DMS53 treated with DMSO at 0.1 percent for 48 hours (cell line): Measurements from ENCODE around the gene FAM170B.
A peak's percentile ranks its signal among the peaks of the same experiment; 100 is the strongest.

Experiments
- DNase-seq: peaks from one replicate; lab custom pipeline; 2025; ENCODE audit not compliant: unreplicated experiment; lab: John Stamatoyannopoulos, UW

The FAM170B gene

DNA sequence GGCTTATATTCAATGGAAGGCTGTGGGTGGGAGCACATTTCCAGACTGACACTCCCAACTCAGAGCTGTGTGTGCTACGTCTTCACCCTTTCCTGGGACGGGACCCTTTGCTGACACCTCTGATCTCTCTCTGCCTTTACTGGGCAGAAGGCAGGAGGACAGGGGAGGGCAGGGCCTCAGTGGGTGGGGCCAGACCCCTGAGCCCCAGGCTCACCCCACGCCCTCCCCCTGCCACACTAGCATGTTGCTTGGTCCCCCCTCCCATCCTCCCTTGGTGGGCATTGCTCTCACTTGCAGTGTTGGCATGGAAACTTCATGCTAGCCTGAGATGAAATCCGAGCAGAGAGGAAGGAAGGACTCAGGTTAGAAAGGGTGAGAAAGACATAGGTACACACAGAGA, 36.0 kb upstream of the FAM170B start:
- DNase-seq: no peak

DNA sequence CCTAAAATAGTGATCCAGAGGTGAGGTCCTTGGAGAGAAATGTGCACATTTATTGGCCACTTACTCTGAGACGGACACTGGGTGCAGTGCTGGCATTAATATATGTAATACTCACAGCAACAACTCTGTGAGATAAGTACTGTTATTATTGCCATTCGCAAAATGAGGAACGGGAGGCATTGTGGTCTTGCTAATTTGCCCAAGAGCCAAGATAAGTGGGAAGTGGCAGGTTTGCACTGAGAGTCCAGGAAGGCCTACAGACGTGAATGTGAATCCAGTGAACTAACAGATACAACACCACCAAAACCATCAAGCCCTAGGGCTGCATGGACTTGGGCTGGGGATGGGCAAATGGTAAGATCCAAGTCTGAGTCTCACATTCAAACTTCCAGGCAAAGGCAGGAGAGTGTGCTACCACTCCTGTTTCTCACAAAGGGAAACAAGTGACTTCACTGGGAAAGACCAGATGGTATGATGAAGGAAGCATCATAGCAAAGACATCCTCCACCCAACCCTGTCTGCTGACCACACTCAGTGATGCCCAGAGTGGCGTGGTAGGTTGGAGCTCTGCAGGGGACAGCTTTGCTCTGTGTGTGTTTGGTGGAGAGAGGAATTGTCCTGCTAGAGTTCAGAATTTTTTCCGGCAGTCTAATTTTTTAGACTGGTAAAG, 35.1 kb upstream of the FAM170B start:
- no peak for DNase-seq

DNA sequence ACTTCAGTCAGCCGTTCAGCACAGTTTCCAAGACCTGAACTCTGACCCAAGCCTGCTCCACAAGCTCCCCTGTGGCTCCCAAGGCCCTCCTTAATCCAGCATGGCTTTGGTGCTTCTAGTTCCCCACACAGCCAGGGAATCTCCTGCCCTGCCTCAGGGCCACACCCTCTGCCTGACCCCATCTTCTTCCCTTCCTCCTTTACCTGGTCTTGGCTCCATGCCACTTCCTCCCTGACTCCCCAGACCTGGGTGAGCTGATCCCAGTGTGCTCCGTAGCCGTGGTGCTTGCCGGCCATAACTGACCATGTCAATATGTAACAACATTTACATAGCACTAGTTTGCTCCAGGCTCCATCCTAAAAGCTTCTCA, 34.3 kb upstream of the FAM170B start:
- no peak for DNase-seq

DNA sequence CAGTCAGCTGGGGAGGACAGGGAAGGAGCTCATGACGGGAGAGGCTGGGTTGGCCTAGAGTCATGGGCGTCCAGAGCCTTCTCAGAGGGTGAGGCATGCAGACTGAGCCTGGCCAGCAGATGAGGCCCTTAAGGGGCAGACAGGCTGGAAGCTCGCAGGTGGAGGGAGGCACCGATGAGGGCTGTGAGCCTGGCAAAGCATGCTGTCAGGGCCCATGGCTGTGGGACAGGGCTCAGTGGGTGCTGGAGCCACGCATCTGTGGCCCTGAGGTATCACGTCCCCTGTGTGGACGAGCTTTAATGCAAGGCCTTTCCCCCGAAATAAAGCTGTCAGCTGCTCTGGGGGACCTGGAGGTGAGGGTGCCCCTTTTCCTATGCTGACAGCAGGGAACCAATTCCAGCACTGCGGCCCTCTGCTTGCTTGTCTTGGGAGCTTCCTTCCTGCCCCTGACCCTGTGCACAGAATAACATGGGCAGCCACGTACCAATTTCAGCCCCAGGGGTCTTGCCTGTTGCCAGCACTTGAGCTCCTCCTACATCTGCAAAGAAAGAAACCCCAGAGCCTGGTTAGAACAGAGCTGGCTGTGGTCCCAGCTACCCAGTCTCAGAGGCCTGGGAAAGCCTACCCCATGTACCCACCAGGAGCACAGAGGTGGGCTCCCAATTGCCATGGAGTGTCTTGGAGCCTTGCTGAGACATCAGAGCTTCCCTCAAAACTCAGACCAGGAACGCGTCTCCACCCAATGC, 33.8 kb upstream of the FAM170B start:
- no peak for DNase-seq

DNA sequence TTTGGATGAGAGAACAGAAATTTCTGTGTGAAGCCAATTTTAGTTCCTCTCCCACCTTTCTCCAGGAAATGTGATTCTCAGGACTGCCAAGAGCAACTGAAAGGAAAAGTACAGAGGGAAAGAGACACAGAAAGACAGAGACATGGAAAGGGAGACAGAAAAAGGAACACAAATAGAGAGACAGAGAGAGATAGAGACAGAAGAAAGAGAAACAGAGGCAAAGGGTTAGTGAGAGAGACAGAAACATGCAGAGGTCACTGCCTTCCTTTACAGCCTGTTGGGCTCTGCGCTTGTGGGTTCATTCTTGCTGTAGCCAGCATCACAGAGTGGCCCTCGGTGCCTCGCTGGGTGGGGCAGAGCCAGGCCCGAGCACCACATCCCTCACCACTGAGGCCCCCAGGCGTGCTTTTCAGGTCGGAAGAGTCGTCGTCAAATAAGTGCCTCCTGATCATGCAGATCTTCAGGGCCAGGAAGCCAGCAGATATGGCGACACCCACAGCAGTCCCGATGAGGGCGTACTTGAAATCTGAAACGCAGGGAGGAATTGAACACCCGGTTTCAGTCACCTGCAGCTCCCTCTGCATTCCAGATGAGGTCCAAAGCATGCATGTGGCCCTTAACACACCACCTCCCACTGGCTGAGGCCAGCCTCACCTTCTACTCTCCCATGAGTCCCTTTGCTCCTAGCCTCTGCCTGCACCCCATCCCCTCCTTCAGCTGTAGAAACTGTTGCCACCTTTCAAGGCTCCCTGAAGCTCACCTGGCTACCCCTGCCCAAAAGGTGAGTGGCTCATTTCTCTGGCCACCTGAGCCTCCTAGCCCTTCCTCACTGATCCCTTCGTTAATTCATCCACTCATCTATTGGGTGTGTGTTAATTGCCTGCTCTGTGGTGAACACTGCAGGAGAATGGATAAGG, 32.9 kb upstream of the FAM170B start:
- no peak for DNase-seq

DNA sequence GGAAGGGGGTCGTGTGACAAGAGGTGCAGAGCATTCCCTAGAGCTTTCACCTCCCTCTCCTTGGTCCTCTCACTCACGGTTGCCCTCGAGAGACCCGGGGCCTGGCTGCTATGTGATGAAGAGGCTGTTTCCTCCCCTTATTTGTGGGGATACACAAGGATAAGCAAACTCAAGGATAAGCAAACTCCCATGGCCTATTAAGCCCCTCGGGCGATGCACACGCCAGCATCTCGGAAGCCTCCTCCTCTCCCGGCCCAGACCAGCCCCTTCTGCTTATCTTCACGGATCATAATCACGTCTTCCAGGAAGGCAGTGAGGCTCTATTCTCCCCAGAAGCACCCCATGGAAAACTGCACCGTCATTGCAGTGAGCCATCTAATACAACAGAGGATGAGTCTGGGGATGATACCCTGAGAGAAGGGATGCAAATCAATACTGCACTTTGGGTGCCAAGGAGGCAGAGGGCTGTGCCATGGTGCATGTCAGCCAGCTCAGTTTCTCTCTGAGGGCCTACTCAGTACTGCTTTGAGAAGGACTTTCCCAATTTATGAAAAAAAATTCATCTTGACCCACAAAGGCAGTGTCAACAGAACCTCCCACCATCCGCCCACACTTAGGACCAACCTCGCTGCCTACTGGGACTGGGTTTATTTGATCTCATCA, 32.1 kb upstream of the FAM170B start:
- no peak for DNase-seq

DNA sequence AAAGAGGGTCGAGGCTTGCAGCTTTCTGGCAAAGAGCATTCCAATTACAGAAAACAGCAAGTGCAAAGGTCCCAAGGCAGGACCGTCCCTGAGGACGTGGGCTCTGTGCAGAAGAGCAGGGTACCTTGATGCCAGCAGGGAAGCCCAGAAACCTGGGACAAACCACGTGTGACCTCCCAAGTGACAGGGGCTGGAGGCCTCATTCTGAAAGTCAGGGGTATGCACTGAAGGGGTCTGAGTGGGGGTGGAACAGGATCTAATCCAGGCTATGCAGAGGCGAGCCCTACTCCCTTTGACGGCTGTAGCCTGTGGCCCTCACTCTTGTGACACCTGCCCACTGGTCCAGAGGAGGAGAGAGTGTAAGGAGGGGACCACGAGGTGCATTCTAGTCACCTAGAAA, 31.4 kb upstream of the FAM170B start:
- no peak for DNase-seq

DNA sequence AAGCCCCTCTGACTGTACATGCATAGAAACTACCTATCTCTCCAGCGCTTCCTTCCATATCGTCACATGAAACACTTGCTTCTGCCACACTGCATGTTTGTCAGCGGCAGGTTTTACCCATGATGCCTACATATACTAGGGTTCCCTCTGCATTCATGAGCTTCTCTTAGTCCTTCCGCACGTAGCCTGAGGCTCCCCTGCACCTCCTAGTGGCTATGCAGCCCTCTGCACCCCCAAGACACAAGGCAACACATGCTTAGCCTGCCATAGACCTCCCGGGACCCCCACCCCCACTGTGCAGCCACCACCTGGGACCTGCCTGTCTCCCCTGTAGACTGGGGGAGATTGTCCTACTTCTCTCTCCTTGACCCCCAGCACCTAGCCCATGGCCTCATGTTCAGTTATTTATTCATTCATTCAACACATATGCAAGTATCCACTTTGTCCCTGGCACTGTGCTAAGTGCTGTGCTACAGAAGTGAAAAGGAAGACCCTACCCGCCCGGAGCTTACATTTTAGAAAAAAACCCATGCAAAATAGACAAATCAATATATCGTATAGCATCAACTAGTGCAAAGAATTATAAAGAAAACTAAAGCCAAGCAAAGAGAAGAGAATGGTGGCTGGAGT, 30.9 kb upstream of the FAM170B start:
- peak; percentile 3 for DNase-seq

DNA sequence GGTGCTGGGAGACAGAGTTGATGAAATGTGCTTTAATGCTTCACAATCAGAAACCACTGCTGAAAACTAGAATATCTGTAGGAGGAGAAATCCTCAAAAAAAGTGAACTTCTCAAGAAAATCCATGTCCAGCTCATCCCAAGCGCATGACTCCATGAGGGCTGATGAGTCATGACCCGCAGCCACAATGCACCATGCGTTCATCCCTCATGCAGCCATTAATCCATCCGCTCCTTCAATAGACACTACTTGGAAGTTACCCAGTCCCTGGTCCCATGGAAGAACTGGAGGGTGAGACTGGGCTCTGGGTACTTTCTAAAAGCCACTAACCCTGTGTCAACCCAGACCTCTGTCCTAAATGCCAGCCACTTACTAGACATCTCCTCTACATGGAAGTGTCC, 29.9 kb upstream of the FAM170B start:
- DNase-seq: no peak

DNA sequence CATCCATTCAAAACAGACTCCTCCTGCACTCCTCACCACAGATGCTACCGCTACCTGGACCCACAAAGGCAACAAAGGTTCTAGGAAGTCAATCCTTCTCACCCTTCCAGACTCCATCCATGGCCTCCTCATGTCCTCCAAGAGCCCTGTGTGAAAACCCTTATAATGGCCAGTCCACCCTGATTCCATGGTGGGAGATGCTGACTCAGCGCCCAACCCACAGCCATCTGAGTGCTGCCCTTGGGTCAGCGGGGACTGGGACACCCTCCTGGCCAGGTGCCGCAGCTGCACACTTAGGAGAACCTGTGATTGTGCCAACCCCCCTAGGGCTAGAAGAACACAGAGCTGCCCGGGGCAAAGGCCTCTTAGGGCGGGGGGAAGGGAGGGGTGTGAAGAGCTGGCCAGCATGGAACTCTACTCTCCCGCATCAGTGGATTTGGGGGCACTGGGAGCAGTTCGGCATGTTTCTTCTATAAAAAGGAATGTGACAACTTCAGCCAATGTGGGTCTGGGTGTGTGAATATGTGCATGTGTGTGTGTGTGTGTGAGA, 29.0 kb upstream of the FAM170B start:
- no peak for DNase-seq

DNA sequence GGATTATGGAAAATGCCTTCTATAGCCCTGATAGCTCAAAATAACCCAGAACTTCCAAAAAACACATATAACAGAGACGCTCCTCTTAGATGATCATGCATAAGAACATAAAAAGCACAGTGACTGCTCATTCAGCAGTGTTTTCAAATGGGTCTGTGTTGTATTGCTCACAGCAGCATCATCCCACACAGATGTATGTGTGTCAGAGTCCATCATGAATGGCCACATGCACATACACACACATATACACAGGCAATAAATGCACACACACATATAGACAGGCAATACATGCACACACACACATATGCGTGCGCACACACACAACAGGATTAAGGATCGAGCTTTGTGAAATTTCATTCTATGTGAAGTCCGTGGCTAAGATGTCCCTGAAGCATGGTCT, 28.2 kb upstream of the FAM170B start:
- DNase-seq: no peak

DNA sequence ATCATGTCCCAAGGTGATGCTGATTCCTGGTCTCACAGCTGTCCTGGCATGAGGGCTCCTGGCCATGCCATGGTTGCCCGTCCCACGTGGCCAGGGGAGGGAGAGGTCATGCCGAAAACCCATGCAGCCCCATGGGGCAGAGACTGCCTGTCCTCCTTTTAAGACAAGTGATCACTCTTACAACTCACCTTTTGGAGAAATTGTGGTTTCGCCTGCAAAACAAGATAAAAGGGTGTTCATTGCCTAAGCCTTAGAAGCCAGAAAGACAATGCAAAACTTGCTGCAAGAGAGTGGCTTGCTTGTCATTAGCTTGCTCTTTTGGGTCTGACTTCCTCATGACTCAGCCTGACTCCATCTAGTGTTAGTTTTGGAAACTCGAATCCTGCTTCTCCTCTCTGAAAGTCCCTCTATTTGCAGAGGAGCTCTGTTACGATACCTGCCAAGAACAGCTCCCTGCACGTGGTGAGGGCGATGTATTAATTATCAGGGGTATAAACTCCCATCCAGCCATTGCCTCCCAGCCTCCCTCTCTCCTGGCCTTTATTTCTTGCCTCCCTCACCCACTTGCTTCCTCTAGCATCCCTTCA, 27.7 kb upstream of the FAM170B start:
- peak; percentile 26 for DNase-seq

DNA sequence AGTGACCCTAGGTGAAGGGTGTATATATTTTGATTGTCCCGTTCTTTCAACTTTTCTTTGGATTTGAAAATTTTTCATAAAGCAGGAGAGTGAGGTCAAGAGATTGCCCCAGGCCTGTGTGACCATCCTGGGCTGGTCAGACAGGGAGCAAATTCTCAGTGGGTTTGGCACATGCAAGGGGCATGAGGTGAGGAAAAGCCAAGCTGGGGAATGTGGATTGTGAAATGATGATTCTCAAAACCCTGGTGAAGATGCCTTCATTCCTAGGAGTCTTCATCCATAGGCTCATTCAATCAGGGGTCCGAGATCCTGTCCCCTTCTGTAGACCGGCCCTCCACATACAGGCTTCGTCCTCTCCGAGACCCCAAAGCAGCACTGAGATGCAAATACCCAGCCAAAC, 27.0 kb upstream of the FAM170B start:
- no peak for DNase-seq

DNA sequence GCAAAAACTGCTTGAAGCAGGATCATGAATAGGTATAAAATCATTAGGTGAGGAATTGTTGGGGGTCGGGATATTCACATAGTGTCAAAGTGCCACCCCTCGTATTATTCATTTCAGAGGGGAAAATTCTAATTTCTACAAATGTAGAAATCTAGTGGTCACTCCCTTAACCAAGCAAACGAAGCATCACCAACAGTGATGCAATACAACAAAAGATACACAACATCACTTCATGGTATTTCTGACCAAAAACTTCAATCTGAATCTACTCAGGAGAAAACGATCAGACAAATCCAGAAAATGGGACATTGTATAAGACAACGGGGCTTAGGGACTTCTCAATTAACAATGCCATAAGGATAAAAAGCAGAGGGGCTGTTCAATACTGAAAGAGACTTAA, 26.3 kb upstream of the FAM170B start:
- DNase-seq: no peak

DNA sequence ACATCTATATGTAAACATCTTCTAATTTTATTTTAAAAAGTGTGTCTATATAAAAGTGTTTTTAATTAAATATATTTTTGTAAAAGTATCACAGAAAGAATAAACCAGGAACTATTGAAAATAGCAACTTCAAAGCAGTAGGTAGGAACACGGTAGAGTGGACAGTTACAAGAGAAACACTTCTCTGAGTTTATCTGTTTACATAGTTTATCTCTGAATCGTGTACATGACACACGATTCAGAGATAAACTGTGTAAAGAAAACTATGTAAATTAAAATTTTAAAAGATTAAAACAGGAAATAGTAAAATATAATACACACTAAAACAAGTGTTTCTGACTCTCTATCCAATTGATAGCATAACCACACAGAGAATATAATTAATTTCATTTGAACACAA, 25.1 kb upstream of the FAM170B start:
- no peak for DNase-seq

DNA sequence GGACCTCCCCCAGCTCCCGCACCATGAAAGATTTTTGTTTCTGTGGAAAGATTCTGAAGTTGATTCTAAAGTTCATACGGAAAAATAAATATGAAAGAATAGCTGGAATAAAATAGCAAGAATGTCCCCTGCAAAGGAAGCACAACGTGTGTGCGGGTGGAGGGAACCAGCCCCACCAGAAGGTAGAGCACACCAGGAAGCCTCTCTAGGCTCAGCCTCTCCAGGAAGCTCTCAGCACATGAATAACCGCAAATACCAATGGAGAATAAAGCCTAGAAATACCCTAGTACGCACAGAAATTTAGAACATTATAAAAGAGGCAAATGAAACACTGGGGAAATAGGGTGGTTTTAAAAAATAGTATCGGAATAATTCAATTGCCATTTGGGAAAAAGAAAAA, 24.6 kb upstream of the FAM170B start:
- DNase-seq: peak; percentile 33

DNA sequence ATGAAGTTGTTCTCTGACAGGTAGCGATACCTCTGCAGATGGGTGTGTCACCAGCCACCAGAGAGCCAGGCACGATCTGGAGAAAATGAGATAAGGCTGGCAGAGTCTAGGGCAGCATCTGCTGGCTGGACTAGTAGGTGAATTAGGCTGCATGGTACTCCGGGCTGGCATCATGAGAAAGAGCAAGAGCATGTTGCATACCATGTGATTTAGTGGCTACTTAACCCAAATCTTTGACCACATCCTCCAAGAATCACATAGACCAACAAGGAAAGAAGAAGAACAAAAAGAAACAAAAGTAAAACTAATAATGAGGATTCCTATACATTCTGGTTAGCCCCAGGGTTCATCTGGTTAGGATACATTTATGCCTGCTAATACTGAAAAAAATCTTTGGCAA, 23.4 kb upstream of the FAM170B start:
- DNase-seq: no peak

DNA sequence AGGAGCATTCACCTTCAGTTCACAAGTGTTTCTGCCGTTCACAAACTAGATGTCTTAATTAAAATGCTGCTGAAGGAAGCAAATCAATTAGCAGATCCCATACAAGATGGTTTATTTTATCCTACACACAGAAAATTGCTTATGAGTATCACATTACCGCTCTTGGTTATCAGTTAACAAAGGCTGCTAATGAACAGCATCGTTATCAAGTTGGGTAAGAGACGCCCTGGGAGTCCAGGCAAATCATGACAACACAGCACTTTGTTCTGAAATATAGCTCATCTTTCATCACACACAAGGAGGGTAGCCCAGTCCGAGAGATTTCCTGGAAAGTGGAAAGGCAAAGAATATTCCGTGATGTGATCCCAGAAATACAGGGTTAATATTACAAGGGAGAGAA, 20.8 kb upstream of the FAM170B start:
- DNase-seq: no peak

DNA sequence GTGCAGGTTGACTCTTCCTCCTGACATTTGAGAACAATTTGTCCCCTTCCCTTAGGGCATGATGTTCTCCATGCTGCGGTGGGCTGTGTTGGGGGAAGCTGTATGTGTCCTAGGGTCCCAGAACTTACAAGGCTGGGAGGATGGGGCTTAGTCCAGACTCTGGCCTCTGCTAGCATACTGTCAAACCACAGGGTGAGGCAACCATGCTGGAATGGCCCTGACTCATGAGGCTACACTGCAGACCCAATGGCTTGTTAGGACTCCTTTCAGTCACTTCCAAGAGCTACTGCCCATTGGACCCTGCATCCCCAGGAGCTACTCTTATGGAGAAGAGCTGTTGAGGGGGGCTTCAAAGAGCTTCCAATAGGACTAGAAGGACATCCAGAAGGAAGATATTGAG, 20.1 kb upstream of the FAM170B start:
- DNase-seq: no peak

DNA sequence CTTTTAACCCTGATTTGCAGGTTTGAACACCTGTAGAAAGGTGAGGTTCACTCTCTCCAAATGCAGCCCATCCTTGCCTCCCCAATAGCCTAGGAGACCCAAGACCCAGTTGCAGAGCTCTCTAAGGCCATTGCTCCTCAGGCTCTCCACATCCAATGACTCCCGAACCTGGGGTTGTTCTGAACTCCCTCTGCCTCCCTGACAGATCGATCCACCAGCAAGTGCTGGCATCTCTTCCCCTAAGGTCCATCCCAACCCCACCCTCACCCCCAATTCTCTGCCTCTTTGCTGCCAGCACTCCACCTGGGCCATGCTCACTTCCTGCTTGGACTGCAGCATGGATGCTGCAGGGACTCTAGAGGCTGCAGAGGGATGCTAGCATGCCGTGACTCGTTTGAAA, 19.3 kb upstream of the FAM170B start:
- no peak for DNase-seq
